DMS79 (cell line): ENCODE data around the gene LRFN4.

Experiments
- DNase-seq: peaks from one replicate; lab custom pipeline; 2025; lab: John Stamatoyannopoulos, UW

The LRFN4 gene

GRCh38 chr11:66845143-66845875 lies 11.6 kb upstream of the LRFN4 start:
- no peak for DNase-seq

GRCh38 chr11:66845876-66846212 lies 11.0 kb upstream of the LRFN4 start:
- no peak for DNase-seq

- DNase-seq = no peak
Observed at GRCh38 chr11:66846671-66847091, 10.2 kb upstream of the LRFN4 start.

- DNase-seq = no peak
Observed at GRCh38 chr11:66847461-66848232, 9.2 kb upstream of the LRFN4 start.

GRCh38 chr11:66848671-66849500 lies 8.0 kb upstream of the LRFN4 start:
- no peak for DNase-seq

- no peak for DNase-seq
Observed at GRCh38 chr11:66849501-66850234, 7.2 kb upstream of the LRFN4 start.

GRCh38 chr11:66850235-66850587 lies 6.7 kb upstream of the LRFN4 start:
- no peak for DNase-seq

GRCh38 chr11:66850588-66851238 lies 6.2 kb upstream of the LRFN4 start:
- DNase-seq = no peak

- no peak for DNase-seq
Observed at GRCh38 chr11:66851239-66851596, 5.6 kb upstream of the LRFN4 start.

GRCh38 chr11:66851698-66852465 lies 5.0 kb upstream of the LRFN4 start:
- no peak for DNase-seq

GRCh38 chr11:66852466-66853241 lies 4.2 kb upstream of the LRFN4 start:
- no peak for DNase-seq

- DNase-seq = no peak
Observed at GRCh38 chr11:66853242-66854229, 3.3 kb upstream of the LRFN4 start.

GRCh38 chr11:66854231-66854661 lies 2.6 kb upstream of the LRFN4 start:
- no peak for DNase-seq

- DNase-seq = no peak
Observed at GRCh38 chr11:66854729-66855211, 2.1 kb upstream of the LRFN4 start.

- DNase-seq = peak; percentile 87
Observed at GRCh38 chr11:66855574-66856495, 1.0 kb upstream of the LRFN4 start.

- DNase-seq = no peak
Observed at GRCh38 chr11:66857234-66857926, 516 bp downstream of the LRFN4 start.

GRCh38 chr11:66857927-66858185 lies 992 bp downstream of the LRFN4 start:
- no peak for DNase-seq
